Erythroblast (primary cell): Measurements from ENCODE around the gene SNRNP25.

Experiments
- DNase-seq, 2 experiments: peaks; one replicate each; lab custom pipeline; 2025; lab: John Stamatoyannopoulos, UW
- GATA1 ChIP-seq: IDR thresholded peaks from 2 replicates; pipeline ENCODE4 v1.6.1; 2011; ENCODE audit warnings: low read depth, mild to moderate bottlenecking, control low read depth, low read length, moderate library complexity
- POLR2A ChIP-seq: IDR thresholded peaks from 2 replicates; pipeline ENCODE4 v1.6.1; 2011; ENCODE audit warnings: mild to moderate bottlenecking, low read length

The SNRNP25 gene

GRCh38 chr16:63998-64913 lies 10.6 kb downstream of the SNRNP25 start:
- no peak for DNase-seq
- no peak for TF ChIP-seq POLR2A
- no peak for TF ChIP-seq GATA1

- TF ChIP-seq GATA1: no peak
- TF ChIP-seq POLR2A: no peak
- DNase-seq: no peak
These were observed 11.3 kb downstream of the SNRNP25 start for GRCh38 chr16:64914-65255.

- DNase-seq: peak; percentile 84 to 94
- TF ChIP-seq POLR2A: no peak
- no peak for TF ChIP-seq GATA1
These were observed 12.1 kb downstream of the SNRNP25 start for GRCh38 chr16:65745-66144.

GRCh38 chr16:66309-67182 lies 12.9 kb downstream of the SNRNP25 start:
- no peak for DNase-seq
- TF ChIP-seq POLR2A (no peak), GATA1 (no peak)

GRCh38 chr16:67183-67791 lies 13.7 kb downstream of the SNRNP25 start:
- TF ChIP-seq GATA1 (no peak), POLR2A (no peak)
- no peak for DNase-seq

GRCh38 chr16:67884-68789 lies 14.5 kb downstream of the SNRNP25 start:
- no peak for DNase-seq
- TF ChIP-seq POLR2A (no peak), GATA1 (no peak)

- TF ChIP-seq POLR2A (no peak), GATA1 (no peak)
- no peak for DNase-seq
These were observed 15.6 kb downstream of the SNRNP25 start for GRCh38 chr16:69181-69580.

GRCh38 chr16:71210-71539 lies 17.5 kb downstream of the SNRNP25 start:
- DNase-seq: no peak
- TF ChIP-seq POLR2A: no peak
- TF ChIP-seq GATA1: no peak

- TF ChIP-seq GATA1: no peak
- no peak for TF ChIP-seq POLR2A
- no peak for DNase-seq
These were observed 18.1 kb downstream of the SNRNP25 start for GRCh38 chr16:71540-72401.

GRCh38 chr16:72561-73548 lies 19.2 kb downstream of the SNRNP25 start, which contains the start of gene RHBDF1:
Gene RHBDF1 (minus strand): TSS chr16:72631. CDS start chr16:65015, 7,616 bp downstream.
- peak; percentile 35 to 74 for DNase-seq
- no peak for TF ChIP-seq POLR2A
- no peak for TF ChIP-seq GATA1
